SJSA1 (cell line): Measurements from ENCODE around the gene ATP8A2. TPM values are rescaled to one million over a fixed set of nuclear protein-coding genes. Genes with fewer than 3 reads are reported as not detected.
"Not testable (repeated sequence)": the region's sequence is repeated elsewhere in the genome, so short reads cannot be mapped to it uniquely, and the experiment has no call there.

ENCODE experiments used
- DNase-seq, 2 experiments: peaks; one replicate each; pipeline ENCODE4 v3.0.0-alpha.2; 2015 to 2020; ENCODE audit warnings: low spot score in 2 of 2, low read depth in 1 of 2
- H3K27ac ChIP-seq: fragments of 250-450 bp; sonication (Bioruptor Pico); 2 replicates; pipeline ENCODE4 v1.5.1; 2020; ENCODE audit warnings: mild to moderate bottlenecking, moderate library complexity
- H3K27me3 ChIP-seq: fragments of 250-450 bp; sonication (Bioruptor Pico); replicated peaks from 2 replicates; pipeline ENCODE4 v1.5.1; 2020; ENCODE audit warnings: mild to moderate bottlenecking, moderate library complexity
- H3K36me3 ChIP-seq: fragments of 250-450 bp; sonication (Bioruptor Pico); 2 replicates; pipeline ENCODE4 v1.5.1; 2020; ENCODE audit warnings: mild to moderate bottlenecking
- H3K4me1 ChIP-seq: fragments of 250-450 bp; sonication (Bioruptor Pico); replicated peaks from 2 replicates; pipeline ENCODE4 v1.6.1; 2021; ENCODE audit warnings: mild to moderate bottlenecking
- H3K4me3 ChIP-seq: fragments of 250-450 bp; sonication (Bioruptor Pico); 2 replicates; pipeline ENCODE4 v1.5.1; 2020; ENCODE audit warnings: mild to moderate bottlenecking
- H3K9me3 ChIP-seq: fragments of 250-450 bp; sonication (Bioruptor Pico); replicated peaks from 2 replicates; pipeline ENCODE4 v1.5.1; 2020; ENCODE audit warnings: mild to moderate bottlenecking
- total RNA-seq: library from RNA; depleted of rRNA; stranded (reverse); fragments of >200 nt; shearing (Covaris generic); gene quantifications from 2 replicates; pipeline ENCODE4 v1.2.3, GENCODE V29; 2014

Gene ATP8A2
- total RNA-seq, 1 experiment from 2014 or later = 0.13 TPM

DNA sequence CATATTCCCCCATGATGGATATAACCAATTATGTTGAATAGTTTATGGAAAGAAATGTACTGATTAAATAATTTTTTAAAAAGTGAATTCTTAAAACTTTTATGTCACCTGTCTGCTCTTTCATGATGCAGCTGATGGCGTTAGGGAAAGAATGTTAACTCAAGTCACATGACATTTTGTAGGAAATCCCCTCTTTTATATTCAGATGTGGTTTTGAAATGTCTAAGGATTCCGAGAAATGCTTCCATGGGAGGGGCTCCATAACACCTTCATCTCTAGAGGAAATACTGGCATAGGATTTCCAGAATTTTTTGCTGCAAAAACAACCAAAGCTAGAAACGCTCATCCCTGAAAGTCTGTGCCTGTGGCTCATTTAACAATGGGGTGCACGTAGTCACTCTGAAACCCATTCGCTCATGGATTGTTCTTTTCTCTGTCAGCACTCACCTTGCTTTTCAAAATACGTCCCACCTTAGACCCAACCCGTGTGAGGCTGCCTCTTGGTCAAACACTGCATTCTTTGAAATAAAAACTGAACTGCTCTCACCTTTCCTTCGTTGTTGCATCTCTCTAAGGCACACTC lies 391.1 kb downstream of the ATP8A2 start:
- Histone ChIP-seq H3K27me3 (no peaks in the 10 kb centered on the region), H3K4me1 (peaks cover 8% of the 10 kb centered on the region; the same call in 1 of the 2 replicates), H3K4me3 (no peak overlapping the region), H3K36me3 (no peaks in the 10 kb centered on the region), H3K9me3 (no peaks in the 10 kb centered on the region), H3K27ac (no peak overlapping the region)
- DNase-seq = no peak

DNA sequence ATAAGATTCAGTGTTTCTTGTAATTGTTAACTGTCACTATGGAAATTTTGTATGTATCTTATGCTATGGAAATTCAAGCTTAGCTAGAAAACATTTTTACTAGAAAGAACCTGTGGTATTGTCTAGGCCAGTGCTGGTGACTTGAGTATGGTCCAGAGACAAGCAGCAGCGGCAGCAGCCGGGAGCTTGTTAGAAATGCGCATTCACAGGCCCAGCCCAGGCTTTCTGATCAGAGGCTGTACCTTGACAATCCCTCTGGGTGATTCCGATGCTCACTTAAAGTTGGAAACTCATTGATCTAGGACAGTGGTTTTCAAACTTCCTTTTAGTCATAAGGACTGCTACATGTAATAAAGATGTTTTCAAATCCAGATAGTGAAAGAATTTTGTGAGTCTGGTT lies 392.6 kb downstream of the ATP8A2 start:
- Histone ChIP-seq H3K9me3 (no peaks in the 10 kb centered on the region), H3K27me3 (no peaks in the 10 kb centered on the region), H3K36me3 (no peaks in the 10 kb centered on the region), H3K4me3 (no peak overlapping the region), H3K4me1 (peaks cover 11% of the 10 kb centered on the region; the same call in 1 of the 2 replicates), H3K27ac (no peak overlapping the region)
- DNase-seq = no peak

DNA sequence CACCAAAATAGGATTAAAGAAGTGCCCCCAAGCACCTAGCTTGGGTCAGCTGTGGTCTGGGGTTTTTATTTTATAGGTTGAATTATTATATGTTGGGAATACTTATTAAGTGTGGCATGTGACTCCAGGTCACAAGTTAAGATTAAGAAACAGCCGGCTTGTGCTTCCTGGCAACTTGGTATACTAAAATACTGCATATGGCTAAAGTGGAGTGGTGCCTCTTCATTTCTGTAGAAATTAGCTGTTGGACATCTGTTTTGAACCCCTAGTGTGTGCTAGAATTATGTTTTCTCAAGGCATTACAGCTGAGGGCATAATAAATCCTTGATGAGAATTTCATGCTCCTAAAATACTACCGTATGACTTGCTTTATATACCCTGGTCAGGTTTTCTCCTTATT lies 393.5 kb downstream of the ATP8A2 start:
- Histone ChIP-seq H3K4me1 (peaks cover 11% of the 10 kb centered on the region; the same call in 1 of the 2 replicates), H3K27me3 (no peaks in the 10 kb centered on the region), H3K9me3 (no peaks in the 10 kb centered on the region), H3K36me3 (no peaks in the 10 kb centered on the region), H3K4me3 (no peak overlapping the region), H3K27ac (no peak overlapping the region)
- no peak for DNase-seq

- Histone ChIP-seq H3K9me3 (no peaks in the 10 kb centered on the region), H3K36me3 (no peaks in the 10 kb centered on the region), H3K4me1 (peaks cover 15% of the 10 kb centered on the region), H3K27ac (no peak overlapping the region), H3K27me3 (no peaks in the 10 kb centered on the region), H3K4me3 (no peak overlapping the region)
- no peak for DNase-seq
Observed at GRCh38 chr13:25766576-25766975, 394.8 kb downstream of the ATP8A2 start.

- no peak for DNase-seq
- no peaks in the 10 kb centered on the region for H3K36me3 ChIP-seq
Observed at GRCh38 chr13:25766991-25767390, 395.2 kb downstream of the ATP8A2 start.

GRCh38 chr13:25768376-25768775 lies 396.6 kb downstream of the ATP8A2 start:
- Histone ChIP-seq H3K4me3 (no peak overlapping the region), H3K36me3 (no peaks in the 10 kb centered on the region), H3K9me3 (no peaks in the 10 kb centered on the region), H3K4me1 (peaks cover 15% of the 10 kb centered on the region), H3K27ac (no peak overlapping the region), H3K27me3 (no peaks in the 10 kb centered on the region)
- DNase-seq = no peak

More at GRCh38 chr13:25766991-25767390, 395.2 kb downstream of the ATP8A2 start:
- Histone ChIP-seq H3K4me3 (no peak overlapping the region), H3K4me1 (peaks cover 19% of the 10 kb centered on the region), H3K27me3 (no peaks in the 10 kb centered on the region), H3K9me3 (no peaks in the 10 kb centered on the region), H3K27ac (no peak overlapping the region)

GRCh38 chr13:25768838-25769237 lies 397.1 kb downstream of the ATP8A2 start:
- DNase-seq = no peak
- Histone ChIP-seq H3K27ac (no peak overlapping the region), H3K4me3 (no peak overlapping the region), H3K9me3 (no peaks in the 10 kb centered on the region), H3K36me3 (no peaks in the 10 kb centered on the region), H3K27me3 (no peaks in the 10 kb centered on the region), H3K4me1 (peaks cover 15% of the 10 kb centered on the region)

DNA sequence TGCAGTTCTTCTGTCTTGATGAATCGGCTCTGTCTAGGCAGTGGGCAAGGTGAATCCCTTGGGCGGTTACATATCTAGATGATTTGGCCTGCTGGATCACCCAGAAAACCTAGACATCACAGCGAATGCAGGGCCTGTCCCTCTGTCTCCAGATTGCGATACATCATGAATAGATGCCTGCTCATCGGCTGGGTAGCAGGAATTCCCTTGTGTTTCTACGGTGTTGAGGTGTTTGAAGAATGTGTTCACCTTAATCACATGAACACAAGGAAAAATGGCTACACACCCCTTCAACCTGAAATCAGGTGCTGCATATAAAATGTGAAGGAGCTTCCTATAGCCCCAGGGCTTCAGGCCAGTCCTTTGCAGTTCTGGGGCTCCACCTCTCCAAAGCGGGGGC lies 398.8 kb downstream of the ATP8A2 start:
- no peaks in the 10 kb centered on the region for H3K36me3 ChIP-seq
- no peak overlapping the region for H3K27ac ChIP-seq
- H3K4me3 ChIP-seq = no peak overlapping the region
- H3K9me3 ChIP-seq = no peaks in the 10 kb centered on the region
- H3K27me3 ChIP-seq = no peaks in the 10 kb centered on the region
- H3K4me1 ChIP-seq = peaks cover 22% of the 10 kb centered on the region
- no peak for DNase-seq

DNA sequence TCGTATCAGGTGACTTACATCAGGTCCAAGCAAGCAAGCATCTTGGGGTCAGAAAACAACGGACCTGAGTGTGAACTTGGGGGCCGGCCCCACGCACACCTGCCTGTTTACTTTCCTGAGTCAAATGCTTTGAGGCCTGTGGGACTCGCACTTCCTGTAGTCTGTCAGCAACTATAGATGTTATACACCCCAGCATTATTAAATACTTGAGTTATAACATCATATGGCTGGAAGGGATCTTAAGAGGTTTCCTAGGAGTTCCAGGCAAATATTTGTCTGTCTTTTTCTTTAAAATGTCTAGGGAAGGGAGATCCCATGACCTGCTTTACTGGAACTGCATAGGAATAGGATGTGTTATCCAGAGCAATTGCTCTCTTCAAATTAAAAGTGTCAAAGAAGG lies 399.4 kb downstream of the ATP8A2 start:
- Histone ChIP-seq H3K27me3 (no peaks in the 10 kb centered on the region), H3K27ac (no peak overlapping the region), H3K36me3 (no peaks in the 10 kb centered on the region), H3K4me3 (no peak overlapping the region), H3K9me3 (no peaks in the 10 kb centered on the region), H3K4me1 (peaks cover 26% of the 10 kb centered on the region)
- DNase-seq = no peak

GRCh38 chr13:25771641-25772478 lies 400.1 kb downstream of the ATP8A2 start:
- no peaks in the 10 kb centered on the region for H3K27me3 ChIP-seq
- H3K4me1 ChIP-seq = peaks cover 26% of the 10 kb centered on the region
- DNase-seq = peak; percentile 62 to 71
- H3K4me3 ChIP-seq = no peak overlapping the region
- H3K9me3 ChIP-seq = no peaks in the 10 kb centered on the region
- no peaks in the 10 kb centered on the region for H3K36me3 ChIP-seq
- no peak overlapping the region for H3K27ac ChIP-seq

- not testable (repeated sequence) for H3K27me3 ChIP-seq, H3K27ac ChIP-seq, H3K36me3 ChIP-seq, H3K4me3 ChIP-seq, DNase-seq, H3K9me3 ChIP-seq
- peaks cover 26% of the 10 kb centered on the region for H3K4me1 ChIP-seq
Observed at GRCh38 chr13:25772534-25772933, 400.8 kb downstream of the ATP8A2 start.

- H3K27ac ChIP-seq, DNase-seq: not testable (repeated sequence)
- H3K4me1 ChIP-seq = peaks cover 23% of the 10 kb centered on the region
Observed at GRCh38 chr13:25774056-25774455, 402.3 kb downstream of the ATP8A2 start.

DNA sequence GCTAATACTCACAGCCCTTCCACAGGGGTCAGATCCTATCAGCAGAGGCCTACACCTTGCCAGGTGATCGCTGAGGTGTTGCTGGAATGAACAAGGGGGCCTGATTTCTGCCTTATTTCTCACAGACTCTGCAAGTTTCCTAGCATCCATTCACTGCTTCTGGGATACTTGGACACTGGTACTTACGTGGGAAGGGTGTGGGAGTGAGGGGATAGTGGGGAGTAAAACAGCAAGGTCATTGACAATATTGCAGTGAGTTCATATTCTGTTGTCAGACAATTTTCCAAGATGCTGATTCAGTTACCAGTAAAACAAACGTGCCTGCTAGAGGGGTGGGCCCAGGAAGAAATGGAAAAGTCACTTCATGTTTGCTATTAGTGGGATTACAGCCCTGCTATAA lies 403.5 kb downstream of the ATP8A2 start:
- Histone ChIP-seq H3K4me1 (peaks cover 22% of the 10 kb centered on the region), H3K27me3 (no peaks in the 10 kb centered on the region), H3K4me3 (no peak overlapping the region), H3K36me3 (no peaks in the 10 kb centered on the region), H3K27ac (no peak overlapping the region), H3K9me3 (no peaks in the 10 kb centered on the region)
- no peak for DNase-seq

More at GRCh38 chr13:25774056-25774455, 402.3 kb downstream of the ATP8A2 start:
- not testable (repeated sequence) for H3K27me3 ChIP-seq, H3K9me3 ChIP-seq, H3K36me3 ChIP-seq, H3K4me3 ChIP-seq

DNA sequence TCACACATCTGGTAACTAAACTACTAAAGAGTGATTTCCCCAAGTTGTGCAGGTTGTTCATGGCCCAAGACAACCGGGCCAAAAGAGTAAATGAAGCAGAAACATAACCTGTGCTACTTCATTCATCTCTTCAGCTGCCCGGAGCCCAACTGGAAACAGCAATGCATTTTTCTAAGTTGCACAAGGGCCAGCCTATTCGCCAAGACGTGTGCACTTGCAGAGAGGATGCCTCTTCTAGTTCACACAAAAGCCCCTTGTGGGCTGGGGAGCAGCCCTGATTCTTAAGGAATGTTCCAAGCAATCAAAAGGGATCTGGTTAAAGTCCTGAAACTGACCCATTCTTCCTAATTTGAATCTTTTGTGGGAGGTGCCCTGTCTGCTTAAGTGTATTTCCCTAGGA lies 404.2 kb downstream of the ATP8A2 start:
- H3K27ac ChIP-seq = no peak overlapping the region
- H3K4me3 ChIP-seq = no peak overlapping the region
- DNase-seq = no peak
- H3K36me3 ChIP-seq = no peaks in the 10 kb centered on the region
- H3K9me3 ChIP-seq = no peaks in the 10 kb centered on the region
- H3K4me1 ChIP-seq = peaks cover 22% of the 10 kb centered on the region
- no peaks in the 10 kb centered on the region for H3K27me3 ChIP-seq
